HG03060 (cell line): ENCODE measurements around the gene FOXG1.

Source experiments
- ATAC-seq: cut with Tn5 transposase; IDR thresholded peaks from one replicate; pipeline ENCODE4 v1.9.1; 2021; ENCODE audit warnings: low read depth, moderate number of reproducible peaks; ENCODE audit not compliant: unreplicated experiment

FOXG1 gene

GRCh38 chr14:28766469-28766955 lies at the start of gene FOXG1:
FOXG1 (plus strand) TSS chr14:28766787; CDS start chr14:28767280, 493 bp downstream.
- no peak for ATAC-seq

GRCh38 chr14:28719130-28719529 lies 47.5 kb upstream of the FOXG1 start:
- no peak for ATAC-seq

GRCh38 chr14:28731358-28731757 lies 35.2 kb upstream of the FOXG1 start:
- no peak for ATAC-seq

- ATAC-seq, result no peak
These were observed 24.3 kb upstream of the FOXG1 start for GRCh38 chr14:28742171-28742846.

GRCh38 chr14:28744126-28744525 lies 22.5 kb upstream of the FOXG1 start:
- no peak for ATAC-seq

- no peak for ATAC-seq
These were observed 21.4 kb upstream of the FOXG1 start for GRCh38 chr14:28745176-28745575.

GRCh38 chr14:28746247-28746646 lies 20.3 kb upstream of the FOXG1 start:
- ATAC-seq, result no peak

- peak; percentile 75 for ATAC-seq
These were observed 15.0 kb upstream of the FOXG1 start for GRCh38 chr14:28751467-28752058.

- no peak for ATAC-seq
These were observed 12.2 kb upstream of the FOXG1 start for GRCh38 chr14:28754209-28754985.

- no peak for ATAC-seq
These were observed 11.3 kb upstream of the FOXG1 start for GRCh38 chr14:28755198-28755815.

- no peak for ATAC-seq
These were observed 10.7 kb upstream of the FOXG1 start for GRCh38 chr14:28755884-28756268.

GRCh38 chr14:28756269-28756883 lies 10.2 kb upstream of the FOXG1 start:
- no peak for ATAC-seq

- no peak for ATAC-seq
These were observed 9.6 kb upstream of the FOXG1 start for GRCh38 chr14:28756884-28757570.

- ATAC-seq, result no peak
These were observed 8.8 kb upstream of the FOXG1 start for GRCh38 chr14:28757786-28758185.

- no peak for ATAC-seq
These were observed 8.2 kb upstream of the FOXG1 start for GRCh38 chr14:28758253-28758884.

- no peak for ATAC-seq
These were observed 7.5 kb upstream of the FOXG1 start for GRCh38 chr14:28758885-28759652.

GRCh38 chr14:28759653-28760313 lies 6.8 kb upstream of the FOXG1 start:
- no peak for ATAC-seq

GRCh38 chr14:28760431-28760996 lies 6.1 kb upstream of the FOXG1 start:
- ATAC-seq, result no peak
